Heart left ventricle (tissue), 16 donors: ENCODE measurements around the gene PTPRN2. TPM values are rescaled to one million over a fixed set of nuclear protein-coding genes. Genes with fewer than 3 reads are reported as not detected.

Source experiments
- ATAC-seq, 4 donors: fragments of 200-7000 bp; cut with Tn5 transposase; one replicate each; pipeline ENCODE4 v1.9.1; 2020 to 2022; ENCODE audit warnings: moderate library complexity in 4 of 4, mild to moderate bottlenecking in 3 of 4, moderate number of reproducible peaks in 1 of 4
- DNase-seq, 5 donors: peaks; one replicate each; pipeline ENCODE4 v3.0.0-alpha.2; 2020
- H3K27ac ChIP-seq, 12 donors: fragments of 200-600 bp; sonication (generic) in 4 of 12; one replicate each; pipeline versions ENCODE4 v1.5.0 to v1.8.0; 2016 to 2022; ENCODE audit warnings: mild to moderate bottlenecking in 2 of 12
- H3K27me3 ChIP-seq, 9 donors: fragments of 200-600 bp; sonication (generic) in 2 of 9; one replicate each; pipeline versions ENCODE4 v1.5.1 to v1.8.0; 2016 to 2022; ENCODE audit warnings: mild to moderate bottlenecking in 3 of 9
- H3K36me3 ChIP-seq, 9 donors: fragments of 200-600 bp; sonication (generic) in 2 of 9; one replicate each; pipeline versions ENCODE4 v1.5.0 to v1.8.0; 2018 to 2022; ENCODE audit warnings: mild to moderate bottlenecking in 2 of 9
- H3K4me1 ChIP-seq, 12 donors: fragments of 200-600 bp; sonication (generic) in 4 of 12; one replicate each; pipeline versions ENCODE4 v1.5.0 to v1.8.0; 2016 to 2022; ENCODE audit warnings: mild to moderate bottlenecking in 3 of 12
- H3K4me3 ChIP-seq, 12 donors: fragments of 200-600 bp; sonication (generic) in 4 of 12; one replicate each; pipeline versions ENCODE4 v1.5.0 to v1.8.0; 2017 to 2022; ENCODE audit warnings: mild to moderate bottlenecking in 9 of 12, moderate library complexity in 4 of 12
- H3K9me3 ChIP-seq, 12 donors: fragments of 200-600 bp; sonication (generic) in 4 of 12; one replicate each; pipeline versions ENCODE4 v1.5.0 to v1.8.0; 2016 to 2022; ENCODE audit warnings: mild to moderate bottlenecking in 1 of 12
- CTCF ChIP-seq, 12 donors: fragments of 200-600 bp; sonication (generic) in 4 of 12; IDR thresholded peaks; one replicate each; pipeline versions ENCODE4 v1.5.0 to v1.8.0; 2018 to 2022; ENCODE audit warnings: antibody characterized with exemption in 12 of 12, mild to moderate bottlenecking in 5 of 12
- POLR2A ChIP-seq, 2 donors: fragments of 450-650 bp; IDR thresholded peaks; one replicate each; pipeline ENCODE4 v1.6.1; 2017; ENCODE audit warnings: antibody characterized with exemption in 2 of 2, mild to moderate bottlenecking in 2 of 2, moderate library complexity in 2 of 2
- WGBS, 4 donors: extraction: QIAGEN DNeasy Blood & Tissue Kit in 2 of 4; methylation state at CpG; one replicate each; pipeline versions ENCODE4 v1.1.5 to v1.1.7; 2013 to 2018; 5-methylcytosine and 5-hydroxymethylcytosine counted together
- intact Hi-C, 10 donors: fragments of 100-400 bp; cut with DNase I; formaldehyde crosslinking; loops; one replicate each; pipeline versions ENCODE4 v1.11.1 to v1.14.2; 2022
- polyA plus RNA-seq, 2 donors: library from polyadenylated mRNA; stranded (reverse); fragments of 200-250 nt; gene quantifications; one replicate each; pipeline ENCODE4 v1.2.3, GENCODE V29; 2013
- total RNA-seq, 9 donors: library from RNA; depleted of rRNA in 2 of 9; stranded (reverse); fragments of >200 nt in 2 of 9; fragmentation: NEBNext Ultra II Directional in 3 of 9; extraction: Animal tissue kit (Norgen Biotek cat#: 25700) in 3 of 9; gene quantifications; one replicate each; pipeline versions ENCODE4 v1.1.0 to v1.2.4, GENCODE V29; 2016 to 2023
- donor health status: ischemic (EF 13 %, LVEDD 7.1; RV severe dilation, severe dysfunction).
- donor health status: healthy with polysubstance abuse.
- donor health status: DM: no; HTN: yes; CAD: no.
- donor health status: DM: no; HTN: no; CAD: no.
- donor health status: ischemic (EF 25% LVEDD 6.9; RV normal size, moderate dysfunction).
- donor health status: ischemic (EF 25% LVEDD 5.7; RV mildly dilated, moderate dysfunction).
- donor health status: healthy.
- donor health status: DM: yes; HTN: yes; CAD: no.
- donor health status: ischemic (EF 35%, LVEDD 5.7; RV mildly dilated, moderate dysfunction).
- donor health status: nonischemic (EF 11% LVEDD 7.7; RV severe dilation, severe dysfunction).
- donor health status: DM: yes; HTN: yes; CAD: no.
- donor health status: PGD.
- donor health status: ischemic (EF 29% LVEDD 5.4; RV normal size, mild dysfunction).
- donor health status: nonischemic (EF 23%, LVEDD 6.1; RV moderate dilation, normal function).

The PTPRN2 gene
- total and polyA plus RNA-seq, 11 donors = 0.61 to 2.3 (median 1.3) TPM

- intact Hi-C loops = no loop called here
- H3K36me3 ChIP-seq = no peaks in the 10 kb centered on the region
- no peak for ATAC-seq
These were observed 23.5 kb downstream of the PTPRN2 start for GRCh38 chr7:158563911-158564662.

DNA sequence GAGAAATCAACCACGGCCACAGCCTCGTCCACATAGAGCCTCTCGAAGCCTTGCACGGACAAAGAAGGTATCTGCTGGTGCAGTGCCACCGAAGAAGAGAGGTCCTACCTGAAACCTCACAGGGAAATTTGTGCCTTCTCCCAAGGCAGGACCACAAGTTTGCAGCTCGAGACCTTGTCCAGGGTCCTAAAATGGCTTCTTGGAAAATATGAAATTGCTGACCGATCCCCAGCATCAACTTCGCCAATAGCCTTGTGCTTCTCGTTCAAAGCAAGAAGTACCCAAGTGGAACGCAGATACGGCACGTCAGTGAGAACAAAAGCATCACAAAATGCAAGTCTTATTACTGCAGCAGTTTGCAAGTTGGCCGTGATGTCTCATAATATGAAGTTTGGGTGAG, 24.6 kb downstream of the PTPRN2 start:
- Histone ChIP-seq H3K27ac (no peak overlapping the region), H3K9me3 (no peaks in the 10 kb centered on the region), H3K36me3 (no peaks in the 10 kb centered on the region), H3K4me3 (no peak overlapping the region), H3K4me1 (no peaks in the 10 kb centered on the region), H3K27me3 (peaks cover 0 to 53% (median 7%) of the 10 kb centered on the region in 9 donors)
- no peak for TF ChIP-seq POLR2A (IDR thresholded peaks at IDR 0.05)
- no peak for TF ChIP-seq CTCF (IDR thresholded peaks at IDR 0.05)
- no peak for DNase-seq
- no peak for ATAC-seq
- WGBS, 4 donors = 84 to 89% (median 88%) methylated on average over 13 of the region's 13 CpGs
- intact Hi-C loops = no loop called here

More at GRCh38 chr7:158563911-158564662, 23.5 kb downstream of the PTPRN2 start:
- TF ChIP-seq CTCF (IDR thresholded peaks at IDR 0.05) (no peak), POLR2A (IDR thresholded peaks at IDR 0.05) (no peak)
- Histone ChIP-seq H3K4me3 (no peak overlapping the region), H3K4me1 (no peaks in the 10 kb centered on the region), H3K9me3 (no peaks in the 10 kb centered on the region), H3K27ac (no peak overlapping the region), H3K27me3 (peaks cover 0 to 63% (median 18%) of the 10 kb centered on the region in 9 donors)
- WGBS, 4 donors = 69 to 77% (median 74%) methylated on average over 9 to 11 of the region's 11 CpGs
- no peak for DNase-seq

GRCh38 chr7:158562517-158562916, 25.1 kb downstream of the PTPRN2 start:
- TF ChIP-seq POLR2A (IDR thresholded peaks at IDR 0.05) (no peak), CTCF (IDR thresholded peaks at IDR 0.05) (no peak)
- no peaks in the 10 kb centered on the region for H3K4me1 ChIP-seq
- no peaks in the 10 kb centered on the region for H3K36me3 ChIP-seq
- DNase-seq (no peak), ATAC-seq (no peak)
- H3K27me3 ChIP-seq = peaks cover 0 to 47% (median 3%) of the 10 kb centered on the region in 9 donors
- H3K4me3 ChIP-seq = no peak overlapping the region
- intact Hi-C loops = no loop called here
- no peaks in the 10 kb centered on the region for H3K9me3 ChIP-seq
- 86 to 88% (median 87%) methylated on average over 6 of the region's 6 CpGs for WGBS, 4 donors
- H3K27ac ChIP-seq = no peak overlapping the region

DNA sequence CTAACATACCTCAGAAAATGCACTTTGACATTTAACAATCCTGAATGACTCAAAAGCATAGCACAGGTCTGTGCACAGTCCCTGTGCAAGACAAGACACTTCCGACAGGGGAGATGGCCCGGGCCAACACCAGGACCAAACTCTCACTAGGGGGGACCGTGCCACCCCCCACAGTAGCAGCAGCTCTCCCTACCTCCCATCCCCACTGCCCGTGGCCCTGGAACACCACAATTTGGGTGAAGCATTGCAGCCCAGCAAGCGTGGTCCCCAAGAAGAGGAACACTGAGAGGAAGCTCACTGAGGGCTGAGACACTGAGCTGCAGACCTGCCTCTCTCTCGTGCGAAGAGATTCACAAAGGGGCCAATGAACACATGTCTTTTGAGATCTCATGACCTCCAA, 26.0 kb downstream of the PTPRN2 start:
- no peak overlapping the region for H3K4me3 ChIP-seq
- peaks cover 0 to 39% (median 3%) of the 10 kb centered on the region in 9 donors for H3K27me3 ChIP-seq
- ATAC-seq = no peak
- no peaks in the 10 kb centered on the region for H3K36me3 ChIP-seq
- TF ChIP-seq CTCF (IDR thresholded peaks at IDR 0.05) = no peak
- no peak for TF ChIP-seq POLR2A (IDR thresholded peaks at IDR 0.05)
- H3K9me3 ChIP-seq = no peaks in the 10 kb centered on the region
- no peak overlapping the region for H3K27ac ChIP-seq
- 81 to 87% (median 84%) methylated on average over 7 of the region's 7 CpGs for WGBS, 4 donors
- DNase-seq = no peak
- no peaks in the 10 kb centered on the region for H3K4me1 ChIP-seq
- intact Hi-C loops = no loop called here
